Measurements from ENCODE around the gene TBCD.

DNA sequence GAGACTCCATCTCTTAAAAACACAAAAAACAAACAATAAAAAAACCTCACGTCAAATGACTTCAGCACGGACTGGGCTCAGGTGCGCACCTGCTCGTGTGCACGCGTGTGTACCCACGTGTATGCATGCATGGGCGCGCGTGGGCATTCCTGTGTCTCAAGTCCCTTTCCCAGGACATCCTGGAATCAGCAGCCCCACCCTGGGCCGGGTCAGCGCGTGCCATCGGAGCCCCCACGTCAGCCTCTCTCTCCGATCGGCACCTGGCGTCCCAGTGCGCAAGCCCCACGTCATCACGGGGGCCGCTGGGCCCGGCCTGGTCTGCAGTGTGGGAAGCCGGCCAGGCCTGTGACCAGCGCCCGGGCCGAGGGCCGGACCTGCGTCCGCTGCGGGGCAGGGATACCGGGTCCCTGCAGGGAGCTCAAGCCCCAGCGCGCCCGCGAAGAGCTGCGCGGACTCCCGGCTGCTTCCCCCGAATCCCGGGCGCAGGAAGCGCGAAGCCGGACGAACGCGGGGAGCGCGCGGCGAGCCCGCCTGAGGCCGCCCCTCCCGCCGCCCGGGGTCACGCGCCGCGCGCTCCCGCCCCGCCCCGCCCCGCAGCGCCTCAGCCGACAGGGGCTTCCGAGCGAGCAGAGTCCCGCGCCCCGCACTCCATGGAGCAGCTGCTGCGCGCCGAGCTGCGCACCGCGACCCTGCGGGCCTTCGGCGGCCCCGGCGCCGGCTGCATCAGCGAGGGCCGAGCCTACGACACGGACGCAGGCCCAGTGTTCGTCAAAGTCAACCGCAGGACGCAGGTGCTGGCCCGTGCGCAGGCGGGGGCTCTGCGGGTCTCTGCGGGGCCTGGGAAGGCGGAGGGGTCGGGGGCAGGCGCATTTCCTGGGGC lies 16.6 kb upstream of the TBCD start, which contains the start of gene FN3K:
- TF ChIP-seq, protein P1, sequence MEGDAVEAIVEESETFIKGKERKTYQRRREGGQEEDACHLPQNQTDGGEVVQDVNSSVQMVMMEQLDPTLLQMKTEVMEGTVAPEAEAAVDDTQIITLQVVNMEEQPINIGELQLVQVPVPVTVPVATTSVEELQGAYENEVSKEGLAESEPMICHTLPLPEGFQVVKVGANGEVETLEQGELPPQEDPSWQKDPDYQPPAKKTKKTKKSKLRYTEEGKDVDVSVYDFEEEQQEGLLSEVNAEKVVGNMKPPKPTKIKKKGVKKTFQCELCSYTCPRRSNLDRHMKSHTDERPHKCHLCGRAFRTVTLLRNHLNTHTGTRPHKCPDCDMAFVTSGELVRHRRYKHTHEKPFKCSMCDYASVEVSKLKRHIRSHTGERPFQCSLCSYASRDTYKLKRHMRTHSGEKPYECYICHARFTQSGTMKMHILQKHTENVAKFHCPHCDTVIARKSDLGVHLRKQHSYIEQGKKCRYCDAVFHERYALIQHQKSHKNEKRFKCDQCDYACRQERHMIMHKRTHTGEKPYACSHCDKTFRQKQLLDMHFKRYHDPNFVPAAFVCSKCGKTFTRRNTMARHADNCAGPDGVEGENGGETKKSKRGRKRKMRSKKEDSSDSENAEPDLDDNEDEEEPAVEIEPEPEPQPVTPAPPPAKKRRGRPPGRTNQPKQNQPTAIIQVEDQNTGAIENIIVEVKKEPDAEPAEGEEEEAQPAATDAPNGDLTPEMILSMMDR (IDR thresholded peaks at IDR 0.05), result no peak
- no peak for TF ChIP-seq POLR2A (IDR thresholded peaks at IDR 0.05)

Measured in breast epithelium (tissue), 3 donors.